HG02852 (cell line): Measurements from ENCODE around the gene ZNF174.
A peak's percentile ranks its signal among the peaks of the same experiment; 100 is the strongest.

Experiments used
- ATAC-seq: cut with Tn5 transposase; IDR thresholded peaks from one replicate; pipeline ENCODE4 v1.9.1; 2021; ENCODE audit warnings: mild to moderate bottlenecking, moderate library complexity; ENCODE audit not compliant: unreplicated experiment

ZNF174 gene

DNA sequence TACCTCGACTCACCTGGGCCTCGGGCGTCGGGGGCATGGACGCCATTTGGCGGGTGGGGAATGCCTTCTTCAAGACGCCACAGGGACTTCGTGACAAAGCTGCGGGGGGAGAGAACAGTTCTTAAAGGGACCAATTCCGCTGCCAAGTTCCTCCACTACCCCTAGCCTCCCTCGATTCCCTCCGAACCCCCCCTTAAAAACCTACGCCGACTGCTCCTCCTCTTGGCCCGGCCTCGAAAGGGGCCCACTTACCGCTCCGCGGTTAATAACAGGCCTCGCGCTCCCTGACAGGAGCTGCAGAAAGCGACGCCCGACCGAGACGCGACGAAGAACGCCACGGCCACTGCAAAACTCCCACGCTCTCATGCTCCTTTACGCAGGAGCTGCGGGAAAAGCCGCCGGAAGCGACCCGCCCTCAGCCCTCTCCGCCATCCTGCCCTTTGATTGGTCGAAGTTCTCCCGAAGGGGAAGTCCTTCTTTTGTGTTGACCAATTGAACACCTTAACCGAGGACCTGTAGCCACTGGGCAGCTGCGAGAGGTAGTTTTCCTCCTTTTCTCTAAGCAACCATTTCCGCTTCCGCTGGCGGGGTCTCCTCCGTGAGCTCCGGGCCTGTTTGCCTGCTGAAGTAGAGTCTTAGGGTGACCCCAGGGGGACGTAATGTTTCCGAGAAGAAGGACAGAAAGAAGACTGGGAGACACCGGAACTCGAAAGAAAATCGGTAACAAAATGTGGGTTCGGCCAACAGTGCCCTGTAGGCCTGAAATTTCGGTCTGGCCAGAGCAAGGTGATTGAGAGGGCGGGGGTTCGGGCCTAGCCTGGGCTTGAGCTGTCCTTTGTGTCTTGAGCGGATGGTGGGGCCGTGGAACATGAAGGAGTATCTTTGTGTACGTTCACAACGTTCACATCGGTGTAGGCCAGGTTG, 42.4 kb downstream of the ZNF174 start, which contains the start of the genes NAA60 and ZNF597:
NAA60 (plus strand) TSS at position 573 of the 924 bp plus-strand sequence. CDS start 32,548 bp downstream, outside the sequence.
ZNF597 (minus strand) TSS at position 397 of the 924 bp plus-strand sequence; CDS start at position 46, 351 bp downstream.
- ATAC-seq, result peak; percentile 89

DNA sequence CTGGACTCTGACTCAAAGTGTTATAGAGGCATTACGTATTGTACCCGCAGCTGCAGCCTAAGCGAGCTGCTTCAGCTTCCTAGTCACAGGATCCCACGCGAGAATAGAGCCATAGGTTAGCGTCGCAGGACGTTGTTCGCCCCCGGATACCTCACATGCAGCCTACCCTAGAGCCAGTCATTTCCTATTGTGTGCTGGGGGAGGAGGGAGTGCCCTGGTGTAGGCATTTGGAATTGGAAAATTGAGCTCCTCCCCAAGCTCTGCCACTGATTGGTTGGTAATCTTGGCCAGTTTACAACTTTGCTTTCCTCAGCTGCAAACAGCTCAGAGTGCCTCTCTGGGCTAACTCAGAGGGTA, 43.0 kb downstream of the ZNF174 start:
- ATAC-seq, result peak; percentile 24

DNA sequence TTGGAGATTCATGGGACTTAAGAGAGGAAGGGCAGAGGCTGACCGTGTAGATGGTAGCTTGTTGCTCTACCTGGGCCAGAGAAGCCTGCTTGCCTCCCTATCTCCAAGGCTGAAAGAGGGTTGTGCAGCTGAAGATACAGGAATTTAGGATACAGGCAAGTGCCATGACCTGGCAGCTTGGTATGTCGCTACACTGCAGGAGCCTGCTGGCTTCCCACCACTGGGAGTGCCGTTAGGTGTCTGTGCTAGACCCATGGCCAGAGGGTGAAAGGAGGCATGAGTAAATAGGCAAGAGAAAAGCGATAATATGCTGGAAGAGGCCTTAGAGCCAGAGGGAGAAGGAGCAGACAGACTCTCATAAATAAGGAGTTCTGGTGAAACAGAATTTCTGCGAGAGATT, 53.1 kb downstream of the ZNF174 start:
- ATAC-seq, result no peak

DNA sequence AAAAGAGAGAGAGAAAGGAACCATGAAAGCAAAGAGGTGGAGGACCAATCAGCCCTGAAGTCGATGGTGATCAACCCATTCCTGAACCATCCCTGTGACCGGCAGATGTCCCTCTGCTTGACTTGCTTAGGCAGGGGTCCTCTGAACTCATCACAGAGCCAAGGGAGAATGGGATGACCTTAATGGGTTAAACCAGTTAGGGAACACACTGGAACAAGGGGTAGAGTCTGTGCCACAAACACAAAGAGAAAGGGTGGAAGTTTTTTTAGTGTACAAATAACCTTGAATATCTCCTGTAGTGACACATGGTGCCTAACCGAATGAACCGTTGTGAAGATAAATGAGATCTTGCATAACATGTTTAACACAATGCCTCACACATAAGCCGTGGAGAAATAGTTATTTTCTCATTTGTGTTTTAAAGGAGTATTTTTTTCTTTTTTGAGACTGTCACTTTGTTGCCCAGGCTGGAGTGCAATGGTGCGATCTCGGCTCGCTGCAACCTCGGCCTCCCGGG, 53.7 kb downstream of the ZNF174 start:
- no peak for ATAC-seq

DNA sequence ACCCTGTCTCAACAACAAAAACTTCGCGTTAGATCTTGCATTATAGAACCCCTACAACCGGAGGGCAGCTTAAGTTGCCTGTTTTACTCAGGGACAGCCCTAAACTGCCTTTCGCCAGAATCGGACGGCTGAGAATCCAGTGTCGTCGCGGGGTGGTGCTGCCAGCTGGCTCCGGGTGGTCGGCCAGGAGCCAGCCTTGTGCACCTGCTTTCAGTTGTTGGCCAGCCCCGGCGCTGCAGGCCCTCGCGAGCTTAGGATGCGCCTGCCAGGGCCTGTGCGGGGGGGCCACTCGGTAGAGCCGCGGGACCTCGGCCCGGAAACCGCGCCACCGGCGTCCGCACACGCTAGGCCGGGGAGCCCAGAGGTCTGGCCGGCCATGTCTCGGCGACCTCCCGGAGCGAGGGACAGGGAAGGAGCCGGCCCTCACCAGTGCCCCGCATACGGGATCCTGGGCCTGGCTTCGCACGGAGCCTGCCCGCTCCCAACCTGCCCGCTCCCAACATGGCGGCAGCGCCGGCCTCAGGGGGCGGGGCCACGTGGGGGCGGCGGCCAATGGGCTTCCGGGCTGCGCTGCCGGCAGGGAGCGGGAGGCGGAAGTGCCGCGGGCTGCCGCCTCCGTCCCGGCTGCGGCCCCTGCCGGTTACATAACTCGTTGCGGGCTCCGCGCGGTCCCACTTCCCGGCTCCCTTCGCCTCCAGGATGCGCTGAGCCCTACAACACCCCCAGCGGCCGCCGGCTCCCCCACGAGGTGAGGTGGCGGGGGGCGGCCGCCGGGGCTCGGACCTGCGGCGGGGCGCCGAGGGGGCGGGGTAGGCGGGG, 56.6 kb downstream of the ZNF174 start:
- peak; percentile 82 for ATAC-seq

DNA sequence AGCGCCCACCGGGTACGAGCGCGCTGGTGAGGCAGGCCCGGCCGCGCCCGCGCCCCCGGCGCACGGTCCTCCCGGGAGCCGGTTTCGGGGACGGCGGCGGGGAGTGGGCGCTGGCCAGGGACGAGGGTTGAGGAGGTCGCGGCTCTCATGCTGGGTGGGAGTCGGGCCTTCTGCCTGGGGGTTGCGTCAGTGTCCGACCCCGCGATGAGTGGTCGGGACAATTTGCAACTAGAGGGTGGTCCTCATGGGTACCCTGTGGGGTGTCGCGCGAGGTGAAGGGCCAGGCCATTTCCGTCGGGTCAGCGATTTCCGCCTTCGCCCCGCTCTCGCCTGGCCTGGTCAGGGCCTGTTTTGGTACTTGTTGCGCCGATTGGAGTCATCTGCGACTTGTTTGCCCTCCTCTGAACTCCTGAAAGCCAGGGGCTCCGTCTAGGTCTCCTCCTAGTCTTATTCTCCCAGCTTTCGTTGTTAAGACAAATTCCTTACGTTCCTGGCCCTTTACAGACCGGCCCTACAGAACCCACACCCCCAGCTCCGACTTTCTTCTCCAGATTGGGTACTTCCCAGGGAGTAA, 57.4 kb downstream of the ZNF174 start:
- ATAC-seq, result peak; percentile 13

DNA sequence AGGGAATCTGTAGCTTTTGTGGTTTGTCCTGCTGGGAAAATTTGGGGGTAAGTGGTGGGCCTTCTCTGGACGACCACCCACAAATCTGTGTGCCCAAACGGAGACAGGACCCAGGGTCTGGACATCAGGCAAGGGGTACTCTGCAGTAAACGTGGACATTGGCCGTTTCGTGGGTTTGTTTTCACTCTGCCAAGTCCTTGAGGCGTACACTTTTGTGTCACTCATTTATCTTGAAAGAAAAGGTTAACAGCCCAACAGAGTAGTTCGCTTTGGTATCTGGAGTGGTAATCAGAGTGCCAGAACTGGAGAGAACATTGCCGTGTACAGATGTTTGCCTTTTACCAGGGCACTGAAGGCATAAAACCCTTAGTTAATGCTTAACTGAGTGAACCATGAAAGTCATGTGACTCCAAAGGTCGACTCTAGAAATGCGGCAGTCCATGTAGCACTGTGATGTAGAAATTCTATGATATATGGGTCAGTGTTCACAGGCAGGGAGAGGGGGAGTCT, 57.9 kb downstream of the ZNF174 start:
- ATAC-seq, result no peak
